Measurements from ENCODE around the gene OPA3.

- TF ChIP-seq CTCF (conservative IDR thresholded peaks at IDR 0.05; ENCODE audit: low read length): no peak
- no peak for TF ChIP-seq EZH2phosphoT487 (IDR thresholded peaks at IDR 0.05; ENCODE audit: borderline replicate concordance, low read depth, low read length)
These were observed 27.8 kb downstream of the OPA3 start for GRCh38 chr19:45556835-45557234.
